ENCODE results near the gene SLC26A11. TPM values are rescaled to one million over a fixed set of nuclear protein-coding genes. Genes with fewer than 3 reads are reported as not detected.
A peak's percentile ranks its signal among the peaks of the same experiment; 100 is the strongest.

Gene SLC26A11
- total and polyA plus RNA-seq, 8 donors, result 2.3 to 93.3 (median 7.9) TPM

GRCh38 chr17:80214878-80215210, 5.4 kb upstream of the SLC26A11 start:
- Histone ChIP-seq H3K9me3 (no peaks in the 10 kb centered on the region), H3K27ac (no peak overlapping the region), H3K27me3 (no peaks in the 10 kb centered on the region), H3K4me3 (no peak overlapping the region), H3K4me1 (peaks cover 12 to 28% (median 20%) of the 10 kb centered on the region in 4 donors), H3K36me3 (peaks cover 21 to 85% (median 81%) of the 10 kb centered on the region in 4 donors)
- WGBS, 5 donors, result 83 to 96% (median 94%) methylated on average over 7 to 17 of the region's 17 CpGs
- intact Hi-C loops (cut with DNase I; ENCODE audit: low total_unique reads), result no loop called here
- DNase-seq, result no peak
- TF ChIP-seq, protein P1, sequence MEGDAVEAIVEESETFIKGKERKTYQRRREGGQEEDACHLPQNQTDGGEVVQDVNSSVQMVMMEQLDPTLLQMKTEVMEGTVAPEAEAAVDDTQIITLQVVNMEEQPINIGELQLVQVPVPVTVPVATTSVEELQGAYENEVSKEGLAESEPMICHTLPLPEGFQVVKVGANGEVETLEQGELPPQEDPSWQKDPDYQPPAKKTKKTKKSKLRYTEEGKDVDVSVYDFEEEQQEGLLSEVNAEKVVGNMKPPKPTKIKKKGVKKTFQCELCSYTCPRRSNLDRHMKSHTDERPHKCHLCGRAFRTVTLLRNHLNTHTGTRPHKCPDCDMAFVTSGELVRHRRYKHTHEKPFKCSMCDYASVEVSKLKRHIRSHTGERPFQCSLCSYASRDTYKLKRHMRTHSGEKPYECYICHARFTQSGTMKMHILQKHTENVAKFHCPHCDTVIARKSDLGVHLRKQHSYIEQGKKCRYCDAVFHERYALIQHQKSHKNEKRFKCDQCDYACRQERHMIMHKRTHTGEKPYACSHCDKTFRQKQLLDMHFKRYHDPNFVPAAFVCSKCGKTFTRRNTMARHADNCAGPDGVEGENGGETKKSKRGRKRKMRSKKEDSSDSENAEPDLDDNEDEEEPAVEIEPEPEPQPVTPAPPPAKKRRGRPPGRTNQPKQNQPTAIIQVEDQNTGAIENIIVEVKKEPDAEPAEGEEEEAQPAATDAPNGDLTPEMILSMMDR (IDR thresholded peaks at IDR 0.05), result no peak
- no peak for TF ChIP-seq POLR2A (IDR thresholded peaks at IDR 0.05)
- TF ChIP-seq POLR2AphosphoS5 (IDR thresholded peaks at IDR 0.05), result no peak
- TF ChIP-seq EP300 (IDR thresholded peaks at IDR 0.05), result no peak

GRCh38 chr17:80216473-80217456, 3.5 kb upstream of the SLC26A11 start:
- Histone ChIP-seq H3K9me3 (no peaks in the 10 kb centered on the region), H3K27me3 (no peaks in the 10 kb centered on the region), H3K4me1 (peaks cover 17 to 39% (median 36%) of the 10 kb centered on the region in 4 donors), H3K27ac (no peak overlapping the region), H3K36me3 (peaks cover 8 to 65% (median 62%) of the 10 kb centered on the region in 4 donors), H3K4me3 (no peak overlapping the region)
- intact Hi-C loops (cut with DNase I; ENCODE audit: low total_unique reads), result no loop called here
- WGBS, 5 donors, result 95 to 98% (median 97%) methylated on average over 35 to 40 of the region's 40 CpGs
- DNase-seq, result no peak
- no peak for TF ChIP-seq POLR2AphosphoS5 (IDR thresholded peaks at IDR 0.05)
- TF ChIP-seq POLR2A (IDR thresholded peaks at IDR 0.05), result no peak
- TF ChIP-seq EP300 (IDR thresholded peaks at IDR 0.05), result no peak
- TF ChIP-seq, protein P1 (IDR thresholded peaks at IDR 0.05), result no peak

GRCh38 chr17:80217703-80218362, 2.4 kb upstream of the SLC26A11 start:
- Histone ChIP-seq H3K27me3 (no peaks in the 10 kb centered on the region), H3K27ac (no peak overlapping the region), H3K4me1 (peaks cover 17 to 48% (median 45%) of the 10 kb centered on the region in 4 donors), H3K9me3 (no peaks in the 10 kb centered on the region), H3K36me3 (peaks cover 0 to 58% (median 53%) of the 10 kb centered on the region in 4 donors), H3K4me3 (no peak overlapping the region)
- WGBS, 5 donors, result 94 to 97% (median 95%) methylated on average over 13 of the region's 13 CpGs
- DNase-seq, result no peak
- TF ChIP-seq, protein P1 (IDR thresholded peaks at IDR 0.05), result no peak
- TF ChIP-seq EP300 (IDR thresholded peaks at IDR 0.05) (no peak), POLR2A (IDR thresholded peaks at IDR 0.05) (no peak), POLR2AphosphoS5 (IDR thresholded peaks at IDR 0.05) (no peak)
- intact Hi-C loops (cut with DNase I; ENCODE audit: low total_unique reads), result no loop called here

GRCh38 chr17:80218391-80218790, 1.8 kb upstream of the SLC26A11 start:
- no peak for DNase-seq
- H3K27me3 ChIP-seq, result no peaks in the 10 kb centered on the region
- no peaks in the 10 kb centered on the region for H3K9me3 ChIP-seq
- TF ChIP-seq POLR2AphosphoS5 (IDR thresholded peaks at IDR 0.05), result no peak
- TF ChIP-seq, protein P1 (IDR thresholded peaks at IDR 0.05), result no peak
- TF ChIP-seq POLR2A (IDR thresholded peaks at IDR 0.05), result no peak
- no peak for TF ChIP-seq EP300 (IDR thresholded peaks at IDR 0.05)
- peaks cover 17 to 46% (median 44%) of the 10 kb centered on the region in 4 donors for H3K4me1 ChIP-seq
- H3K4me3 ChIP-seq, result no peak overlapping the region
- WGBS, 5 donors, result 84 to 97% (median 93%) methylated on average over 7 of the region's 7 CpGs
- H3K27ac ChIP-seq, result peak overlapping the region in 1 of 5 donors; percentile 93
- peaks cover 0 to 54% (median 50%) of the 10 kb centered on the region in 4 donors for H3K36me3 ChIP-seq
- intact Hi-C loops (cut with DNase I; ENCODE audit: low total_unique reads), result no loop called here

Data from stomach (tissue), 9 donors.